Measurements from ENCODE around the gene GPR62.
A peak's percentile ranks its signal among the peaks of the same experiment; 100 is the strongest.

Gene GPR62

GRCh38 chr3:52004163-52004787 lies 49.1 kb downstream of the GPR62 start:
- H3K4me3 ChIP-seq (ENCODE audit: low read depth, low read length): no peak overlapping the region
- TF ChIP-seq CTCF (IDR thresholded peaks at IDR 0.05; ENCODE audit: low read depth, low read length, missing control alignments): peak; percentile 79
- in situ Hi-C loops (cut with HindIII; ENCODE audit: low sequenced_read_pairs): no loop called here
- no peak for DNase-seq (ENCODE audit: low read depth)

- no peak for DNase-seq (ENCODE audit: low read depth)
- H3K4me3 ChIP-seq (ENCODE audit: low read depth, low read length): no peak overlapping the region
- no peak for TF ChIP-seq CTCF (IDR thresholded peaks at IDR 0.05; ENCODE audit: low read depth, low read length, missing control alignments)
- in situ Hi-C loops (cut with HindIII; ENCODE audit: low sequenced_read_pairs): no loop called here
These were observed 49.8 kb downstream of the GPR62 start for GRCh38 chr3:52004906-52005395.

DNA sequence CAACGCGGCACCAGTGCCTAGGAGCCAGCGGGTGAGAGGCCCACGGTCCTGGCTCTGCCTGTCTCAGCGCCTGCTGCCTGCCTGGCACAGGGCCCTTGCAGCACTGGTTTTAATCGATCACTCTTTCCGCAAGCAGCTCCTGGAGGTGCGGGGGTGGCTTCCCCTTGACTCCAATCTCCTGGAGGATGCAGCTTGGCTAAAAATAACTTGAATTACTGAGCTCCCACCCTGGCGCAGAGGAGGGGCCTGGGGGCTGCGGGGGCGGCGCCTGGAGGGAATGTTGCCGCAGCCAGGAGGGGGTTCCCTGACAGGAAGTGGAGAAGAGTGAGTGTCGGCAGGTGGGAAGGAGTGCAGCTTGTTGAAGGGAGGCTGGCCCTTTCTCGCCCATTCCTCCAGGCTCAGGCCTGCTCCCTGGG lies 50.4 kb downstream of the GPR62 start:
- no peak for DNase-seq (ENCODE audit: low read depth)
- in situ Hi-C loops (cut with HindIII; ENCODE audit: low sequenced_read_pairs): no loop called here
- no peak overlapping the region for H3K4me3 ChIP-seq (ENCODE audit: low read depth, low read length)
- no peak for TF ChIP-seq CTCF (IDR thresholded peaks at IDR 0.05; ENCODE audit: low read depth, low read length, missing control alignments)

DNA sequence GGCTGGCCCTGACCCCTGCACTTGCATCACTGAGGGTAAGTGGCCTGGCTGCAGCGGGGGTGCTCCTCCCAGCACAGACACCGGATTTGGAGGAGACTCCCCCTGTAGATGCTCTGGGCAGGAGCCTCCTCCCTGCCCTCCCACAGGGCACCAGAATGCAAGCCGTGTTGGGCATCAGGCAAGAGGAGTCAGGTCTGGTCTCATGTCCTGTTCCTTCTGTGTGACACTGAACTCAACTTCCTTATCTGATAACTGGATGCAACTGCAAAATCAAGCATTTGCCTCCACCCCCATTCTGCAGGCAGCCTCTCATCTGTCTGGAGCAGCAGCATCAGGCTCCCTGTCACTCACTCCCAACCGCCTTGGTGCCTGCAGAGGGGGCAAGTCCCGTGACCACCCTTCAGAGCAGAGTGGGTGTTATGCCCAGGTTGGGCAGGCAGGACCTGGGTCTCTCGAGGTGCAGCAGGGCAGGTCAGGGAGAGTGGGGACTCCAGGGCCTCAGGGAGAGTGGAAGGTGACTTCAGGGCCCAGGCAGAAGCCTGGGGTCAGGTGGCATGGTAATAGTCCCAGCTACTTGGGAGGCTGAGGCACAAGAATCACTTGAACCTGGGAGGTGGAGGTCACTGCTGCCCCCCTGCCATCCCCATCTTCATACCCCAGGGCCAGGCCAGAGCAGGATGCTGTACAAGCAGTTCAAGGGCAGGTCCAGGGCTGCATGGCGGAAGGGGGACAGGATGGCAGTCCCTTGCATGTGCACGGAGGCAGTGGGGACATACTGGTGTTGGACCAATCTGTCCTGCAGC lies 51.0 kb downstream of the GPR62 start:
- no peak for DNase-seq (ENCODE audit: low read depth)
- TF ChIP-seq CTCF (IDR thresholded peaks at IDR 0.05; ENCODE audit: low read depth, low read length, missing control alignments): no peak
- in situ Hi-C loops (cut with HindIII; ENCODE audit: low sequenced_read_pairs): no loop called here
- no peak overlapping the region for H3K4me3 ChIP-seq (ENCODE audit: low read depth, low read length)

- no peak for TF ChIP-seq CTCF (IDR thresholded peaks at IDR 0.05; ENCODE audit: low read depth, low read length, missing control alignments)
- in situ Hi-C loops (cut with HindIII; ENCODE audit: low sequenced_read_pairs): no loop called here
- DNase-seq (ENCODE audit: low read depth): no peak
- H3K4me3 ChIP-seq (ENCODE audit: low read depth, low read length): no peak overlapping the region
These were observed 51.6 kb downstream of the GPR62 start for GRCh38 chr3:52006820-52007133.
